ENCODE measurements around the gene CNTN5.

Gene CNTN5

DNA sequence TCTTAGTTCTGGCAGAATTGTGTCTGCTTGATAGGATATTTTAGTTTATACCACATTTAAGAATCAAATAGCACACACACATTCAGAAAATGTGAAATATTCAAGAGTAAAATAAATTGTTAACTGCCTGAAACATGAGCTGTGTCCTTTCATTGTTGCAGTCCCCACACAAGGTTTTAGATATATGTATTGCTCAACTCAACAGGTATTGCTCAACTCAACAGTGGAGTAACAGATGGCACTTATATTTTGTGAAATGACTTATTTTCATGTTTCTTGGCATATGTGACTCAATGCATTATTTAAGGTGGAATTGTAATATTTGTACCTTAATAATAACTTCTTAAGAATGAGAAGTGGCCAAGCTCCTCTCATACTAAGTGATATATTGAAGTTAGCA lies 760.3 kb downstream of the CNTN5 start:
- no peak for DNase-seq (ENCODE audit: low spot score)
- TF ChIP-seq, protein P1, sequence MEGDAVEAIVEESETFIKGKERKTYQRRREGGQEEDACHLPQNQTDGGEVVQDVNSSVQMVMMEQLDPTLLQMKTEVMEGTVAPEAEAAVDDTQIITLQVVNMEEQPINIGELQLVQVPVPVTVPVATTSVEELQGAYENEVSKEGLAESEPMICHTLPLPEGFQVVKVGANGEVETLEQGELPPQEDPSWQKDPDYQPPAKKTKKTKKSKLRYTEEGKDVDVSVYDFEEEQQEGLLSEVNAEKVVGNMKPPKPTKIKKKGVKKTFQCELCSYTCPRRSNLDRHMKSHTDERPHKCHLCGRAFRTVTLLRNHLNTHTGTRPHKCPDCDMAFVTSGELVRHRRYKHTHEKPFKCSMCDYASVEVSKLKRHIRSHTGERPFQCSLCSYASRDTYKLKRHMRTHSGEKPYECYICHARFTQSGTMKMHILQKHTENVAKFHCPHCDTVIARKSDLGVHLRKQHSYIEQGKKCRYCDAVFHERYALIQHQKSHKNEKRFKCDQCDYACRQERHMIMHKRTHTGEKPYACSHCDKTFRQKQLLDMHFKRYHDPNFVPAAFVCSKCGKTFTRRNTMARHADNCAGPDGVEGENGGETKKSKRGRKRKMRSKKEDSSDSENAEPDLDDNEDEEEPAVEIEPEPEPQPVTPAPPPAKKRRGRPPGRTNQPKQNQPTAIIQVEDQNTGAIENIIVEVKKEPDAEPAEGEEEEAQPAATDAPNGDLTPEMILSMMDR (IDR thresholded peaks at IDR 0.05; ENCODE audit: borderline replicate concordance, control extremely low read depth, extremely low read depth, insufficient read depth, missing control alignments), result no peak
- in situ Hi-C loops (cut with MboI; ENCODE audit: low sequenced_read_pairs, unreplicated experiment), result no loop called here

DNA sequence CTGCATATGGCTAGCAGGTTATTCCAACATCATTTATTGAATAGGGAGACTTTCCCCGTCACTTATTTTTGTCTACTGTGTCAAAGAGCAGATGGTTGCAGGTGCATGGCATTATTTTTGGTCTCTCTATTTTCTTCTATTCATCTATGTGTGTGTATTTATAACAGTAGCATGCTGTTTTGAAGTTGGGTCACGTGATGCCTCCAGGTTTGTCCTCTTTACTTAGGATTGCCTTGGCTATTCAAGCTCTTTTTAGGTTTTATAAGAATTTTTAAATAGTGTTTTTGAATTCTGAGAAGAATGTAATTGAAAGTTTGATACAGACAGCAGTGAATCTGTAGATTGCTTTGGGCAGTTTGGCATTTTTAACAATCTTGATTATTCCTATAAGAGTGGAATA lies 770.6 kb downstream of the CNTN5 start:
- no peak for DNase-seq (ENCODE audit: low spot score)
- in situ Hi-C loops (cut with MboI; ENCODE audit: low sequenced_read_pairs, unreplicated experiment), result no loop called here
- TF ChIP-seq, protein P1 (IDR thresholded peaks at IDR 0.05; ENCODE audit: borderline replicate concordance, control extremely low read depth, extremely low read depth, insufficient read depth, missing control alignments), result no peak

DNA sequence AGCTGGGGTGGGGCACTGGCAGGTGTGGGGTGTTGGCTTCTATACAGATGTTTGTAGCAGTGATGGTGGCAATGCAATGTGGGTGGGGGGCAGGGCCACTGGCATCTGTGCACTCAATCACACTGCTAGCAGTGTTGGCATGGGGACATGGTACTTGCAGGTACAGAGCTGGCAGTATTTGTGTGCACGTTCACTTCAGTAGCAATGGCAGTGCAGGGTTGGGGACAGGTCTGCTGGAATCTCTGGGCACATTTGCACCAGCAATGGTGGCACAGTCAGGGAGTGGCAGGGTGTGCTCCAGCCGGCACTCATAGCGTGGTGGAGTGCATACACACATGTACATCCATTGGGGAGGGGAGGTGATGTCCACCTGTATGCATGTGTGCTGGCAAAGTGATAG lies 775.2 kb downstream of the CNTN5 start:
- in situ Hi-C loops (cut with MboI; ENCODE audit: low sequenced_read_pairs, unreplicated experiment), result no loop called here
- no peak for DNase-seq (ENCODE audit: low spot score)
- TF ChIP-seq, protein P1 (IDR thresholded peaks at IDR 0.05; ENCODE audit: borderline replicate concordance, control extremely low read depth, extremely low read depth, insufficient read depth, missing control alignments), result no peak

DNA sequence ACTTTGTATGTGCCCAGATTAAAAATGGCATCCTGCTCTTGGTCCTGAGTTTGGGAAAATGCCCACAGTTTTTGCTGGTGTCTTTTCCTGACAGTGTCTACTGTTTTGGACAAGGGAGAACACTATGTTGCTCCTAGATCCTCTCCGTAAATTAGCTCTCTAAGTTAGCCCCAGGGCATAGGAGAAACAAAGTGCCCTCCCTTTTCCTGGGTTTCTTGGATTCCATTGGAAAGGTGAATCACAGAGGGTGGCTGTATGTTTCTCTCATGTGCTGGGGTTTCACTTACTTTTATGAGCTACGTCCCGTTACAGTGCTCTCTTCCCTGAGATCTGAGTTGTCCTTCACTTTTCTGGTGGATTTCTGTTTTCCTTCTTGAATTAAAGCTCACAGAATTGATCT lies 782.8 kb downstream of the CNTN5 start:
- in situ Hi-C loops (cut with MboI; ENCODE audit: low sequenced_read_pairs, unreplicated experiment), result no loop called here
- TF ChIP-seq, protein P1 (IDR thresholded peaks at IDR 0.05; ENCODE audit: borderline replicate concordance, control extremely low read depth, extremely low read depth, insufficient read depth, missing control alignments), result no peak

DNA sequence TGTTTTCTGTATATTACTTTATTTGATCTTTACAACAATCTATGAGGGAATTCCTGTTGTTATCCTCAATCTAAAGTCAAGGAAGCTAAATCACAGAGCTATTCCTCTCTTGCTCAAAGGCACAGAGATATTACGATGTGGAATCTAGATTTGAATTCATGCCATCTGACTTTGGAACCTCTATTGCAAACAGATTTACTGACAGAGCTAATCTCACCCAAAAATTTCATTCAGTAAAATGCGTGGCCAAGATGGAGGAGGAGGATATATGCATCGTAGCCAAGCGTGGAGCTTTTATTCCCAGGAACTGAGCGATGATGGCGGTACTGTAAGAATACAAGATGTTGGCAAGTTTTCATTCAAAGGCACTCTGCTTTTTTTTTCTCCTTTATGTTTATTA lies 791.8 kb downstream of the CNTN5 start:
- no peak for DNase-seq (ENCODE audit: low spot score)
- TF ChIP-seq, protein P1 (IDR thresholded peaks at IDR 0.05; ENCODE audit: borderline replicate concordance, control extremely low read depth, extremely low read depth, insufficient read depth, missing control alignments), result no peak
- in situ Hi-C loops (cut with MboI; ENCODE audit: low sequenced_read_pairs, unreplicated experiment), result no loop called here

More for the DNA sequence above, 782.8 kb downstream of the CNTN5 start:
- DNase-seq (ENCODE audit: low spot score), result no peak

DNA sequence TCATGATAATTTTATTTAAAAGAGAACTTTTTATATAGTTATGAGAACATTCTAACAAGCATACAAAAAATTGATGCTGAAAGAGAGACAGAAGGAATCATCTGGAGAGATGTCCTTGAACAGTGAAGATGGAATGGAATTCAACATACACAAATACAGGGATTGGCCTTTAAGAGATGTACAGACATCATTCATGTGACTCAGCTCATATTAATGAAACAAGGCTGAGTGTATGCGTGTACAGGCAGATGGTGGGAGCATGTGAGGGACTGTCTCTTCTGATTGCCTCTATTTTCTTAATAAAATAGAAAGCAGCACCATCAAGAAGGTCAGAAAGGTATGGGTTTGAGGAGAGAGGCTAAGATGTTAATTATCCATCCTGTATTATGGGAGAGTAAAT lies 793.3 kb downstream of the CNTN5 start:
- TF ChIP-seq, protein P1 (IDR thresholded peaks at IDR 0.05; ENCODE audit: borderline replicate concordance, control extremely low read depth, extremely low read depth, insufficient read depth, missing control alignments), result no peak
- no peak for DNase-seq (ENCODE audit: low spot score)
- in situ Hi-C loops (cut with MboI; ENCODE audit: low sequenced_read_pairs, unreplicated experiment), result no loop called here

DNA sequence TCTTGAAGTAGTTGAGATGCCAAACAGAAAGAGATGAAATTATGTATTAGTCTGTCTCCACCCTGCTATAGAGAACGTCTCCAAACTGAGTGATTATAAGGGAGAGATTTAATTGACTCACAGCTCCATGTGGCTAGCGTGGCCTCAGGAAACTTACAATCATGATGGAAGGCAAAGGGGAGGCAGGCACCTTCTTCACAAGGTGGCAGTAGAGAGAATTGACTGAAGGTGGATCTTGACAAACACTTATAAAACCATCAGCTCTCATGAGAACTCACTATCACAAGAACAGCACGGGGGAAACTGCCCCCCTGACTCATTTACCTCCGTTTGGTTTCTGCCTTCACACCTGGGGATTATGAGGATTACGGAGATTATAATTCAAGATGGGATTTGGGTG lies 794.0 kb downstream of the CNTN5 start:
- TF ChIP-seq, protein P1 (IDR thresholded peaks at IDR 0.05; ENCODE audit: borderline replicate concordance, control extremely low read depth, extremely low read depth, insufficient read depth, missing control alignments), result no peak
- in situ Hi-C loops (cut with MboI; ENCODE audit: low sequenced_read_pairs, unreplicated experiment), result no loop called here
- no peak for DNase-seq (ENCODE audit: low spot score)
